ENCODE data around the gene ERRFI1.

- TF ChIP-seq GATA2 (IDR thresholded peaks at IDR 0.05; ENCODE audit: low read depth, low read length) (peak; percentile 98), GATA3 (IDR thresholded peaks at IDR 0.05; ENCODE audit: low read depth, low read length) (peak; percentile 98)
Measured at GRCh38 chr1:8015036-8015808, 10.9 kb downstream of the ERRFI1 start.

Data from SH-SY5Y (cell line).